ENCODE data around the gene FRG1.
"Not testable (repeated sequence)": the region's sequence is repeated elsewhere in the genome, so short reads cannot be mapped to it uniquely, and the experiment has no call there.

Gene FRG1

GRCh38 chr4:189988877-189989431 is 48.3 kb downstream of the FRG1 start:
- Histone ChIP-seq H4K20me1 (ENCODE audit: insufficient read depth, low read length) (no peaks in the 10 kb centered on the region), H2AFZ (ENCODE audit: low read length) (no peak overlapping the region), H3K9me2 (replicated peaks; ENCODE audit: insufficient read depth, low read length) (no peaks in the 10 kb centered on the region), H3K9ac (ENCODE audit: low read length) (no peak overlapping the region), H3K79me2 (ENCODE audit: low read length) (no peaks in the 10 kb centered on the region), H3F3A (ENCODE audit: insufficient read depth, low read length) (no peaks in the 10 kb centered on the region), H3K4me2 (ENCODE audit: low read depth, low read length) (no peak overlapping the region), H3K36me3 (replicated peaks; ENCODE audit: insufficient read depth, low read length) (no peaks in the 10 kb centered on the region), H3K4me1 (ENCODE audit: low read length) (no peaks in the 10 kb centered on the region), H3K9me3 (replicated peaks; ENCODE audit: insufficient read depth, low read length) (no peaks in the 10 kb centered on the region), H3K4me3 (ENCODE audit: low read length) (no peak overlapping the region), H3K27ac (ENCODE audit: low read length) (no peak overlapping the region), H3K27me3 (replicated peaks; ENCODE audit: insufficient read depth, low read length) (no peaks in the 10 kb centered on the region)
- DNase-seq: no peak
- TF ChIP-seq EZH2phosphoT487 (IDR thresholded peaks at IDR 0.05; ENCODE audit: low read length) (no peak), CTCF (IDR thresholded peaks at IDR 0.05; ENCODE audit: low read length) (no peak), EZH2 (optimal IDR thresholded peaks at IDR 0.05; ENCODE audit: low read depth, low read length) (no peak)

- not testable (repeated sequence) for H3K27me3 ChIP-seq (replicated peaks; ENCODE audit: insufficient read depth, low read length); H3K4me3 ChIP-seq (ENCODE audit: low read length); H3K4me2 ChIP-seq (ENCODE audit: low read depth, low read length); H3K9me2 ChIP-seq (replicated peaks; ENCODE audit: insufficient read depth, low read length); H3F3A ChIP-seq (ENCODE audit: insufficient read depth, low read length); H3K9ac ChIP-seq (ENCODE audit: low read length); H2AFZ ChIP-seq (ENCODE audit: low read length); H4K20me1 ChIP-seq (ENCODE audit: insufficient read depth, low read length); DNase-seq; H3K36me3 ChIP-seq (replicated peaks; ENCODE audit: insufficient read depth, low read length); H3K27ac ChIP-seq (ENCODE audit: low read length); H3K79me2 ChIP-seq (ENCODE audit: low read length); H3K4me1 ChIP-seq (ENCODE audit: low read length); H3K9me3 ChIP-seq (replicated peaks; ENCODE audit: insufficient read depth, low read length)
These were observed 49.3 kb downstream of the FRG1 start for GRCh38 chr4:189989941-189990340.
